ENCODE measurements around the gene PRKD1.

PRKD1 gene

GRCh38 chr14:29637411-29637810 lies 290.2 kb downstream of the PRKD1 start:
- H3K4me3 ChIP-seq (ENCODE audit: low read length) = no peak overlapping the region
- H3K4me1 ChIP-seq (ENCODE audit: control insufficient read depth, insufficient read depth, low read length) = peaks cover 11% of the 10 kb centered on the region
- H3K36me3 ChIP-seq (ENCODE audit: control insufficient read depth, insufficient read depth, low read length, severe bottlenecking) = peaks cover 41% of the 10 kb centered on the region
- peak; percentile 73 for DNase-seq (ENCODE audit: low read depth)
- no peaks in the 10 kb centered on the region for H3K27me3 ChIP-seq (replicated peaks; ENCODE audit: control insufficient read depth, insufficient read depth, low read length)
- no peaks in the 10 kb centered on the region for H3K9me3 ChIP-seq (ENCODE audit: control insufficient read depth, low read length)
- H3K9ac ChIP-seq (ENCODE audit: low read length) = no peak overlapping the region

- Histone ChIP-seq H3K9ac (ENCODE audit: low read length) (no peak overlapping the region), H3K4me3 (ENCODE audit: low read length) (no peak overlapping the region), H3K27me3 (replicated peaks; ENCODE audit: control insufficient read depth, insufficient read depth, low read length) (no peaks in the 10 kb centered on the region), H3K36me3 (ENCODE audit: control insufficient read depth, insufficient read depth, low read length, severe bottlenecking) (peaks cover 41% of the 10 kb centered on the region), H3K4me1 (ENCODE audit: control insufficient read depth, insufficient read depth, low read length) (peaks cover 11% of the 10 kb centered on the region), H3K9me3 (ENCODE audit: control insufficient read depth, low read length) (no peaks in the 10 kb centered on the region)
- no peak for DNase-seq (ENCODE audit: low read depth)
Measured at GRCh38 chr14:29636870-29637269, 290.8 kb downstream of the PRKD1 start.

- Histone ChIP-seq H3K4me3 (ENCODE audit: low read length) (no peak overlapping the region), H3K36me3 (ENCODE audit: control insufficient read depth, insufficient read depth, low read length, severe bottlenecking) (peaks cover 35% of the 10 kb centered on the region), H3K9me3 (ENCODE audit: control insufficient read depth, low read length) (no peaks in the 10 kb centered on the region), H3K4me1 (ENCODE audit: control insufficient read depth, insufficient read depth, low read length) (no peaks in the 10 kb centered on the region), H3K9ac (ENCODE audit: low read length) (no peak overlapping the region), H3K27me3 (replicated peaks; ENCODE audit: control insufficient read depth, insufficient read depth, low read length) (no peaks in the 10 kb centered on the region)
- no peak for DNase-seq (ENCODE audit: low read depth)
Measured at GRCh38 chr14:29630566-29631160, 297.0 kb downstream of the PRKD1 start.

- no peaks in the 10 kb centered on the region for H3K9me3 ChIP-seq (ENCODE audit: control insufficient read depth, low read length)
- no peaks in the 10 kb centered on the region for H3K4me1 ChIP-seq (ENCODE audit: control insufficient read depth, insufficient read depth, low read length)
- no peak overlapping the region for H3K4me3 ChIP-seq (ENCODE audit: low read length)
- DNase-seq (ENCODE audit: low read depth) = no peak
- no peak overlapping the region for H3K9ac ChIP-seq (ENCODE audit: low read length)
- peaks cover 38% of the 10 kb centered on the region for H3K36me3 ChIP-seq (ENCODE audit: control insufficient read depth, insufficient read depth, low read length, severe bottlenecking)
- no peaks in the 10 kb centered on the region for H3K27me3 ChIP-seq (replicated peaks; ENCODE audit: control insufficient read depth, insufficient read depth, low read length)
Measured at GRCh38 chr14:29629839-29630238, 297.8 kb downstream of the PRKD1 start.

GRCh38 chr14:29627137-29627536 lies 300.5 kb downstream of the PRKD1 start:
- Histone ChIP-seq H3K36me3 (ENCODE audit: control insufficient read depth, insufficient read depth, low read length, severe bottlenecking) (peaks cover 39% of the 10 kb centered on the region), H3K4me1 (ENCODE audit: control insufficient read depth, insufficient read depth, low read length) (no peaks in the 10 kb centered on the region), H3K27me3 (replicated peaks; ENCODE audit: control insufficient read depth, insufficient read depth, low read length) (no peaks in the 10 kb centered on the region), H3K4me3 (ENCODE audit: low read length) (no peak overlapping the region), H3K9me3 (ENCODE audit: control insufficient read depth, low read length) (no peaks in the 10 kb centered on the region), H3K9ac (ENCODE audit: low read length) (no peak overlapping the region)
- no peak for DNase-seq (ENCODE audit: low read depth)

- DNase-seq (ENCODE audit: low read depth) = no peak
- no peak overlapping the region for H3K9ac ChIP-seq (ENCODE audit: low read length)
- peaks cover 35% of the 10 kb centered on the region for H3K36me3 ChIP-seq (ENCODE audit: control insufficient read depth, insufficient read depth, low read length, severe bottlenecking)
- H3K4me1 ChIP-seq (ENCODE audit: control insufficient read depth, insufficient read depth, low read length) = no peaks in the 10 kb centered on the region
- H3K9me3 ChIP-seq (ENCODE audit: control insufficient read depth, low read length) = peaks cover 3% of the 10 kb centered on the region
- no peaks in the 10 kb centered on the region for H3K27me3 ChIP-seq (replicated peaks; ENCODE audit: control insufficient read depth, insufficient read depth, low read length)
- H3K4me3 ChIP-seq (ENCODE audit: low read length) = no peak overlapping the region
Measured at GRCh38 chr14:29618323-29619067, 309.2 kb downstream of the PRKD1 start.

- Histone ChIP-seq H3K36me3 (ENCODE audit: control insufficient read depth, insufficient read depth, low read length, severe bottlenecking) (peaks cover 25% of the 10 kb centered on the region), H3K9me3 (ENCODE audit: control insufficient read depth, low read length) (peaks cover 3% of the 10 kb centered on the region), H3K27me3 (replicated peaks; ENCODE audit: control insufficient read depth, insufficient read depth, low read length) (no peaks in the 10 kb centered on the region), H3K9ac (ENCODE audit: low read length) (no peak overlapping the region), H3K4me3 (ENCODE audit: low read length) (no peak overlapping the region), H3K4me1 (ENCODE audit: control insufficient read depth, insufficient read depth, low read length) (no peaks in the 10 kb centered on the region)
- DNase-seq (ENCODE audit: low read depth) = no peak
Measured at GRCh38 chr14:29616922-29617321, 310.7 kb downstream of the PRKD1 start.

GRCh38 chr14:29608861-29609260 lies 318.8 kb downstream of the PRKD1 start:
- no peak overlapping the region for H3K4me3 ChIP-seq (ENCODE audit: low read length)
- no peak for DNase-seq (ENCODE audit: low read depth)
- H3K4me1 ChIP-seq (ENCODE audit: control insufficient read depth, insufficient read depth, low read length) = no peaks in the 10 kb centered on the region
- H3K9ac ChIP-seq (ENCODE audit: low read length) = no peak overlapping the region
- H3K9me3 ChIP-seq (ENCODE audit: control insufficient read depth, low read length) = no peaks in the 10 kb centered on the region
- peaks cover 26% of the 10 kb centered on the region for H3K36me3 ChIP-seq (ENCODE audit: control insufficient read depth, insufficient read depth, low read length, severe bottlenecking)
- H3K27me3 ChIP-seq (replicated peaks; ENCODE audit: control insufficient read depth, insufficient read depth, low read length) = no peaks in the 10 kb centered on the region

GRCh38 chr14:29607169-29607568 lies 320.5 kb downstream of the PRKD1 start:
- Histone ChIP-seq H3K4me3 (ENCODE audit: low read length) (no peak overlapping the region), H3K27me3 (replicated peaks; ENCODE audit: control insufficient read depth, insufficient read depth, low read length) (no peaks in the 10 kb centered on the region), H3K9ac (ENCODE audit: low read length) (no peak overlapping the region), H3K9me3 (ENCODE audit: control insufficient read depth, low read length) (no peaks in the 10 kb centered on the region), H3K4me1 (ENCODE audit: control insufficient read depth, insufficient read depth, low read length) (no peaks in the 10 kb centered on the region), H3K36me3 (ENCODE audit: control insufficient read depth, insufficient read depth, low read length, severe bottlenecking) (peaks cover 26% of the 10 kb centered on the region)
- no peak for DNase-seq (ENCODE audit: low read depth)

GRCh38 chr14:29603696-29604095 lies 324.0 kb downstream of the PRKD1 start:
- H3K9ac ChIP-seq (ENCODE audit: low read length) = no peak overlapping the region
- DNase-seq (ENCODE audit: low read depth) = no peak
- peaks cover 31% of the 10 kb centered on the region for H3K36me3 ChIP-seq (ENCODE audit: control insufficient read depth, insufficient read depth, low read length, severe bottlenecking)
- H3K27me3 ChIP-seq (replicated peaks; ENCODE audit: control insufficient read depth, insufficient read depth, low read length) = no peaks in the 10 kb centered on the region
- H3K4me1 ChIP-seq (ENCODE audit: control insufficient read depth, insufficient read depth, low read length) = no peaks in the 10 kb centered on the region
- H3K9me3 ChIP-seq (ENCODE audit: control insufficient read depth, low read length) = no peaks in the 10 kb centered on the region
- H3K4me3 ChIP-seq (ENCODE audit: low read length) = no peak overlapping the region

- Histone ChIP-seq H3K4me3 (ENCODE audit: low read length) (no peak overlapping the region), H3K9me3 (ENCODE audit: control insufficient read depth, low read length) (no peaks in the 10 kb centered on the region), H3K36me3 (ENCODE audit: control insufficient read depth, insufficient read depth, low read length, severe bottlenecking) (peaks cover 34% of the 10 kb centered on the region), H3K9ac (ENCODE audit: low read length) (no peak overlapping the region), H3K4me1 (ENCODE audit: control insufficient read depth, insufficient read depth, low read length) (no peaks in the 10 kb centered on the region), H3K27me3 (replicated peaks; ENCODE audit: control insufficient read depth, insufficient read depth, low read length) (no peaks in the 10 kb centered on the region)
- no peak for DNase-seq (ENCODE audit: low read depth)
Measured at GRCh38 chr14:29601616-29602015, 326.0 kb downstream of the PRKD1 start.

Measured in adipocyte (in vitro differentiated cells).